HG02610 (cell line): ENCODE results near the gene MBTD1.
"Not testable (repeated sequence)": the region's sequence is repeated elsewhere in the genome, so short reads cannot be mapped to it uniquely, and the experiment has no call there.

Experiments used
- ATAC-seq: cut with Tn5 transposase; IDR thresholded peaks from one replicate; pipeline ENCODE4 v1.9.1; 2021; ENCODE audit warnings: mild to moderate bottlenecking, moderate library complexity; ENCODE audit not compliant: unreplicated experiment

The MBTD1 gene

GRCh38 chr17:51259564-51260236 lies at the start of gene MBTD1:
MBTD1 (minus strand) TSS chr17:51260049; CDS start chr17:51225161, 34,888 bp downstream.
- peak; percentile 76 for ATAC-seq

GRCh38 chr17:51305182-51305581 lies 45.3 kb upstream of the MBTD1 start:
- ATAC-seq = no peak

DNA sequence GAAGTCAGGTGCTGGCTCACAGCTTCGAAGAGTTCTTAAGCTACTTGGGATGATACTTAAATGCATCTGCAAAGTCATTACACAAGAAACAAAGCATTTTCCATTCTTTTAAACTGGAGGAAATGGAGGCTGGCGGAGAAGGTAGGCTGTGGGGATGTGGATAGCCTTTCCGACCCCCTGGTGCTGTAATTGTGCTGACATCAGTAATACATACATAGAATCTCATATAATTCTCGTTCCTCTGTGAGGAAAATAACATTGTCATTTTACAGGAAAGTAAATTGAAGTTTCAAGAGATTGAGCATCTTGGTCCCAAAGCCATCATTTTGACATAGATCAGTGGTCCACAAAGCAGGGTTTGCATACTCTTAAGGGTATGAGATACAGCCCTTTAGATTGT lies 40.0 kb upstream of the MBTD1 start:
- no peak for ATAC-seq

DNA sequence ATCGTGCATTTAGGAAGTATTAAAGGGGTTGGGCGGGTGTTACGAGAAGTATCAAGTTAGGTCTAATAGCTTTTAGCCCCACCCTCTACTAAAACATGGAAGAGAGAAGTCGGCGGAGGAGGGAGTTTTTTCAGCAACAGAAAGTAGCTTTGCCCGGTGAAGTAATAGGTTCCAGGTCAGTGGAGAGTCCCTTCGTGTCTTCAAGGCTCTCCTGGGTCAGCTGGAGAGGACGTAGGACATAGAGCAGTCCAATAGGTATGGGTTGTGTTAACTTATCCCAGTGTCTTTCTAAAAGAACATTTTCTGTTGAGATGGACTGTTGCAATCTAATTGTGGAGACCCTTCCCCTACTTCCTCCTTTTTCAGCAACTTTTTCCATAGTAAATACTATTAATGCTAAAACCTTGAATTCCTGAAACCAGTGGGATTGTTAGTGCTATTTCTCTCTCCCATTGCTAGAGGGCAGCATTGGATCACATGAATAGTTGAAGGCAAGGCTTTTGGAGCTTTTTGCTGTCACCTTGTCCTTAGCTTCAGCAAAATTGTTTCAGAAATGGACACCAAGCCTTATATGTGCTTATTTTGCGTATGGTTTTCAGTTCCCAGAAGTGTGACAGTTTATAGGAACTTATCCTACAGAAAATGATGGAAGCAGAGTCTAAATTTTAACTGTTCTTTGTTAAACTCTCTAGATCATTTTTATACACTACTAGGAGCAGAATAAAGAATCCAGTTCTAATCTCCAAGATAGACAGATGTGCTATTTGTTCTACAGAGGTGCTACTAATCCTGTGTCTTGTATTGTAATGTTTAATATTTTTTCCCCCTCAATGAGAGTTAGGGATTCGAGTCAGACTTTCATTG lies 38.9 kb upstream of the MBTD1 start:
- ATAC-seq = no peak

GRCh38 chr17:51294338-51294737 lies 34.5 kb upstream of the MBTD1 start:
- ATAC-seq = not testable (repeated sequence)

- no peak for ATAC-seq
Observed at GRCh38 chr17:51289696-51290111, 29.9 kb upstream of the MBTD1 start.

DNA sequence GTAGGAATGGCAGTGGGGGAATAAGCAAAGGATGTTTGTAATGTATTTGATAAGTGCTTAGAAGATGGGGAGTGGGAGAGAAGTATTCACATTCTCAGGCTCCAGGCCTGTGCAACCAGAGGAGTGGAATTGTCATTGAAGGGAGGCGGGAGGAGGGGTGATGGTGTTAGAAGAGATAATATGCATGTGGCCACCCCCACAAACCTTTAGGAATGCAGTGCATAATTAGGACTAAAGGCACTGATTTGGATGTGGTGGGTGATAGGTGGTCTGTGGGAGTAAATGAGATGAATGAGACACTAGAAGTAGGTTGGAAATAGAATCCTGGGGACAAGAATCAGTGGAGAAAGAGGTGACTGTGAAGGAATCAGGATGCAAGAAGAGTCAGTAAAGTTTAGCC lies 27.6 kb upstream of the MBTD1 start:
- ATAC-seq = no peak

- peak; percentile 56 for ATAC-seq
Observed at GRCh38 chr17:51279183-51279582, 19.3 kb upstream of the MBTD1 start.

- ATAC-seq = no peak
Observed at GRCh38 chr17:51275381-51275780, 15.5 kb upstream of the MBTD1 start.

- no peak for ATAC-seq
Observed at GRCh38 chr17:51272812-51273211, 13.0 kb upstream of the MBTD1 start.

DNA sequence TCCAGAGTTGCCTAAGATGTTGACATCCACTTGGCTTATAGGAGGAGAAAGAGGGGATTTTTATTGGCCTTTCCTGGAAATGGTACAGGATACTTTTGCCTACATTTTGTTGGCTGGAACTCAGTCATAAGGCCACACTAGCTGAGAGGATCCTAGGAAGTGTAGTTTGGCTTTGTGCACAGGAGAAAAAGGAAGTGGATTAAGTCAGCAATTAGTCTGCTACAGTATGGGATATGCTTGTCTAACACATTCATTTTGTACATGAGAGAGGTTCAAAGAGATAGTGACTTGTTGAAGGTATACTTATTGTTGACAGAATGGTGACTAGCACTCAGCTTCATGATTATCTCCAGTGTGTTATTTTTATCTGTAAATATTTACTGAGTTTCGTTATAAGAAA lies 10.8 kb upstream of the MBTD1 start:
- ATAC-seq = no peak

GRCh38 chr17:51269991-51270390 lies 10.1 kb upstream of the MBTD1 start:
- no peak for ATAC-seq

DNA sequence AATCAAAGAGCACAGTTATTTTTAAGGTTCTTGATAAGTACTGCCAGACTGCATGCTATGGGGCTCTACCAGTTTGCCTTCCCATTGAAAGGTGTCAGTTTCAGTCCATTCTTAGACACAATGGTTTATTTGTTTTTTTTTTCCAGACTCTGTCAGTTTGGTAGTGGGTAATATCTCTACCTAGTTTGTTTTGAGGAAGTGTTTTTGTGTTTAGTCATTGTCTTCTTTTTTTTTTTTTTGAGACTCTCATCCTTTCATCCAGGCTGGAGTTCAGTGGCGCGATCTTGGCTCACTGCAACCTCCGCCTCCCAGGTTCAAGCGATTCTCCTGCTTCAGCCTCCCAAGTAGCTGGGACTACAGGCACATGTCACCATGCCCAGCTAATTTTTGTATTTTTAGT lies 4.6 kb upstream of the MBTD1 start:
- ATAC-seq = not testable (repeated sequence)

- ATAC-seq = no peak
Observed at GRCh38 chr17:51263006-51263405, 3.2 kb upstream of the MBTD1 start.

DNA sequence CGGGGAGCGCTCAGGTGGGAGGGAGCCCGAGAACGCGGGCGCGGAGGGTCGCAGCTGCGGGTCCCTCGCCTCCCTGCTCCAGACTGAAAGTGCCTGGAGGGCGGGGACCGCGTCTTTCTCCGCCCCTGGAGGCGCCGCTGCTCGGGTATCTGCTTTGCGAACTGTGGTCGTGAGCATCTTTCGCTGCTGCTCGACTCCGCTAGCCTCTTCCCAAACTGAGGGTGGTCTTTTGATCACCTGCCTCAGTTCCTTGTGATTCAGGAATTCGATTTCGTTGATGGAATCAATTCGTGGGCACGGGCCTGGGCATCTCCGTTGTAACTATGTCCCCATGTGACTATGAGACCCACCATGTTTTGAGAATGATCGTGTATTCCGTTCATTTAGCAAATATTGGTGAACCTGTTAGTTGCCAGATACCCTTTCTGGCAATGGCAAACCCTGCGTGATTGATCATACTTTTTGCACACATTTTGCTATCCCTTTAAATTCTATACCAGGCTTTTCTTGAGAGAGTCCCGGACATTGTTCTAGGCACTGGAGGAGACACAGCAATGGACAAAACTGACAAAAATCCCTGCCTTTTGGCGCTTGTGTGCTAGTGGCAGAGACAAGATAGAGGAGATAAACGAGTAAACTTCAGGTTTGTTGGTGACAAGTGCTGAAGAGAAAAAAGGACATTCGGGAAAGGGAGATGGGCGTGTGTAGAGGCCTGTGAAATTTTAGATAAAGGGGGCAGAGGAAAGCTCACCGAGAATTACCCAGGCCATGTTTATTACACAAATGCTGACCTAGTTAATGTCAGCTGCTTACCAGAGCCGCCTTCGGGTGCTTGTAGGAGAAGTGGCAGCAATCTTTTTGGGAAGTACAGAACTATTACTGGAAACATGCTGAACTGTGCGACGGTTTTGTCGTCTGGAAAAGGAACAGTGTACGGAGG lies 1.4 kb upstream of the MBTD1 start:
- no peak for ATAC-seq

DNA sequence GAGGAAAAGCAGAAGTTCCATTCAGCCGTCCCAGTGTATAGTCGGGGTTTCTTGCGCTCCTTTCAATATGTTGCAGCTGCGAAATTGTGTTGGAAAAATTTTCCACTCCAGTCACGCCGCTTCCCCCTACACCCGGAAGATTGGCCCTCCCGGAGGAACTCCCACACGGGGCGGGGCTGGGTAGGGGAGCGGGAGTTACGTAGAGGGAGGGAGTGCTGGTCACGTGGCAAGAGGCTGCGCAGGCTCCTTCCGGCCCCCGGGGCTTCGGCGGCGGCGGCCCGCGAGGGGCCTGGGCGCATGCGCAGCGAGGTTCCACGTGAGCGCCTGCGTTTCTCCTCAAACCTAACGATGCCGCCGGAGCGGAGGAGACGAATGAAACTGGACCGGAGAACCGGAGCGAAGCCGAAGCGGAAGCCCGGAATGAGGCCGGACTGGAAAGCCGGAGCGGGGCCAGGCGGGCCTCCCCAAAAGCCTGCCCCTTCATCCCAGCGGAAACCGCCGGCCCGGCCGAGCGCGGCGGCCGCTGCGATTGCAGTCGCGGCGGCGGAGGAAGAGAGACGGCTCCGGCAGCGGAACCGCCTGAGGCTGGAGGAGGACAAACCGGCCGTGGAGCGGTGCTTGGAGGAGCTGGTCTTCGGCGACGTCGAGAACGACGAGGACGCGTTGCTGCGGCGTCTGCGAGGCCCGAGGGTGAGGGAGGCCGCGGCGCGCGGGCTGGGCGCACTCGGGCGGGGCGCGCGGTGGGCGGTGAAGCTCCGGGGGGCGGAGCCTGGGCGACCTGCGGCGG lies 581 bp upstream of the MBTD1 start, which contains the start of gene UTP18:
Gene UTP18, plus strand, starts transcription at position 310 of the 787 bp plus-strand sequence. Its CDS starts 39 bp downstream, at position 349.
- ATAC-seq = peak; percentile 67

- no peak for ATAC-seq
Observed at GRCh38 chr17:51258756-51259563, 889 bp downstream of the MBTD1 start.

GRCh38 chr17:51257150-51258081 lies 2.4 kb downstream of the MBTD1 start:
- no peak for ATAC-seq
